ENCODE results near the gene MAST1. TPM values are rescaled to one million over a fixed set of nuclear protein-coding genes. Genes with fewer than 3 reads are reported as not detected.
A peak's percentile ranks its signal among the peaks of the same experiment; 100 is the strongest.
"Not testable (repeated sequence)": the region's sequence is repeated elsewhere in the genome, so short reads cannot be mapped to it uniquely, and the experiment has no call there.

MAST1 gene
- total RNA-seq, 5 donors from 2014 or later (not counting 1 experiment from before 2014, with no cell fraction given): 0.29 to 0.75 (median 0.43) TPM

DNA sequence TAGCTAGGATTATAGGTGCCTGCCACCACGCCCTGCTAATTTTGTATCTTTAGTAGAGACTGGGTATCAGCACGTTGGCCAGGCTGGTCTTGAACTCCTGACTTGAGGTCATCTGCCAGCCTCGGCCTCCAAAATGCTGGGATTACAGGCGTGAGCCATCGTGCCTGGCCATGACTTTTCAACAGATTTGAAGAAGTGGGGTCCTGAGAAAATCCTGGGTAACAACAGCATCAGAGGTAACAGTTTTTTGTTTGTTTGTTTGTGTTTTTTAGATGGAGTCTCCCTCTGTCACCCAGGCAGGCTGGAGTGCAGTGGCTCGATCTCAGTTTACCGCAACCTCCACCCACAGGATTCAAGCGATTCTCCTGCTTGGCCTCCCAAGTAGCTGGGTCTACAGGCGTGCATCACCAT, 43.3 kb upstream of the MAST1 start:
- Histone ChIP-seq H3K27ac (ENCODE audit: low read length) (peak overlapping the region; percentile 98), H3K4me1 (ENCODE audit: control insufficient read depth in 1 of 2, extremely low read depth in 1 of 2, insufficient read depth in 2 of 2, low read length in 2 of 2) (peaks cover 27 to 43% of the 10 kb centered on the region in 2 experiments), H3K27me3 (replicated peaks in 1 of 2; ENCODE audit: control insufficient read depth in 2 of 2, extremely low read depth in 1 of 2, insufficient read depth in 2 of 2, low read length in 1 of 2) (no peaks in the 10 kb centered on the region), H3K9me3 (no peaks in the 10 kb centered on the region), H3K36me3 (ENCODE audit: control insufficient read depth in 2 of 2, extremely low read depth in 1 of 2, insufficient read depth in 1 of 2, low read length in 1 of 2) (peaks cover 0 to 15% of the 10 kb centered on the region in 2 donors), H3K4me3 (ENCODE audit: control insufficient read depth in 1 of 2, extremely low read depth in 1 of 2, low read length in 1 of 2) (no peak overlapping the region)
- Mint-ChIP-seq H3K4me3 (peak overlapping the region; percentile 71 to 92 (median 80)), H3K27ac (peak overlapping the region; percentile 92 to 97), H3K27me3 (no peaks in the 10 kb centered on the region), H3K4me1 (peaks cover 36 to 42% (median 37%) of the 10 kb centered on the region in 3 donors), H3K36me3 (peaks cover 3% of the 10 kb centered on the region), H3K9me3 (no peaks in the 10 kb centered on the region)
- 90% methylated on average over 5 of the region's 9 CpGs for WGBS (ENCODE audit: insufficient coverage)
- ChIA-PET POLR2A (interaction anchor here (0.5 to 1.0 kb wide), 3 partner anchors 12 to 70 kb away, joined by 3 to 5 read pairs (median 3); no protein-coding TSS in a partner anchor), CTCF (interaction anchor here (0.7 to 3.8 kb wide), 8 partner anchors 8 to 118 kb away, joined by 4 to 48 read pairs (median 6); no protein-coding TSS in a partner anchor)
- ATAC-seq (replicated peaks in 1 of 4): no peak
- DNase-seq: no peak

DNA sequence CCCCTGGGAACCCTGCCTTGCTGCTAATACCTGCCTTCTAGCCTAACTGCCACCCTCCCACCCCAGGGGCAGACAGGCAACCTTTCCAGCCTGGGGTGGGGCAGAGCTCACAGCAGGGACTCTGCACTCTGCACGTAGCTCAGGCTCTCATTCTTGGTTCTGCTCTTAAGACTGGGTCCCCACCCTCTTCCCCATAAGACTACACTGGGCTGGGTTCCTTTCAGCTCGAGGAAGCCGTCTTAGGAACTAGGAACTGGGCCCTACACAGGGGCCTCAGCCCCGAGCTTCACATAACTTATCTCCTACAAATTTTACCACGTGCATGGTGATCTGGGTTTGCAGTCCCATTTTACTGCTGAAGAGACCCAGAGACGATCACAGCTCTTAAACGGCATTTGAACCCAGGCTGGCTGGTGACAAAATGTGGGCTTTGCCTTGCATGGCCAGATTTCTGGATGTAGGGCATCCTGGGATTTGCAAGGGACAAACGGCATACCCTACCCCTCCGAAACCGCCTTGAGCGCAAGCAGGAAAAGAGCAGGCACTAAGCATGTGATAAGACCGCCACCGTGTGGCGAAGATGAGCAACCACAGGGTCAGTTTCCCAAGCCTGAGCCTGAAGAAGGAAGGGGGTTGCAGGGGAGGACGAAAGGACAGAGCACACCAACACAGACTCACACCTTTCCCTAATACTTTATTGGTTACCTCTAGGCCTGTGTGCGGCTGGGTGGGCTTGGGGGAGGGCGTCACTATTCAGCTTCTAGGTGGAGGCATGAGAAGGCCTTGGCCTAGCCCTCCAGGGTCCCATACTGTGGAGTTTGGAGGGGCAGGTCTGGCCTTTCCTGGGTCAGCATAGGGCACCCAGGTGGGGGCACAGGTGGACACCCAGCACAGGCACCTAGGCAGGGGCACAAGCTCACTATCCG, 41.9 kb upstream of the MAST1 start:
- peak overlapping the region; percentile 68 to 92 (median 76) for H3K4me3 Mint-ChIP-seq
- peak; percentile 45 to 90 (median 70) for DNase-seq
- H3K9me3 Mint-ChIP-seq: no peaks in the 10 kb centered on the region
- H3K9me3 ChIP-seq: no peaks in the 10 kb centered on the region
- peak in 1 of 4 experiments; percentile 6 for ATAC-seq (replicated peaks in 1 of 4)
- no peaks in the 10 kb centered on the region for H3K27me3 ChIP-seq (replicated peaks in 1 of 2; ENCODE audit: control insufficient read depth in 2 of 2, extremely low read depth in 1 of 2, insufficient read depth in 2 of 2, low read length in 1 of 2)
- no peaks in the 10 kb centered on the region for H3K27me3 Mint-ChIP-seq
- peak overlapping the region; percentile 56 for H3K27ac ChIP-seq (ENCODE audit: low read length)
- peak overlapping the region; percentile 92 to 96 for H3K27ac Mint-ChIP-seq
- WGBS (ENCODE audit: insufficient coverage): 14% methylated on average over 10 of the region's 18 CpGs
- peaks cover 25 to 46% of the 10 kb centered on the region in 2 experiments for H3K4me1 ChIP-seq (ENCODE audit: control insufficient read depth in 1 of 2, extremely low read depth in 1 of 2, insufficient read depth in 2 of 2, low read length in 2 of 2)
- peak overlapping the region; percentile 33 to 35 for H3K4me3 ChIP-seq (ENCODE audit: control insufficient read depth in 1 of 2, extremely low read depth in 1 of 2, low read length in 1 of 2)
- ChIA-PET POLR2A (interaction anchor here (0.6 to 1.2 kb wide), 5 partner anchors 14 to 30 kb away, joined by 3 to 6 read pairs (median 4); no protein-coding TSS in a partner anchor), CTCF (interaction anchor here (0.6 to 3.8 kb wide), 17 partner anchors 15 to 80 kb away, joined by 3 to 48 read pairs (median 7); partner anchors contain the start of genes GET3 (in 1 of the 2) and TNPO2 (in 1 of the 2))
- H3K36me3 Mint-ChIP-seq: peaks cover 3% of the 10 kb centered on the region
- H3K4me1 Mint-ChIP-seq: peaks cover 37 to 40% (median 38%) of the 10 kb centered on the region in 3 donors
- H3K36me3 ChIP-seq (ENCODE audit: control insufficient read depth in 2 of 2, extremely low read depth in 1 of 2, insufficient read depth in 1 of 2, low read length in 1 of 2): peaks cover 0 to 21% of the 10 kb centered on the region in 2 donors

DNA sequence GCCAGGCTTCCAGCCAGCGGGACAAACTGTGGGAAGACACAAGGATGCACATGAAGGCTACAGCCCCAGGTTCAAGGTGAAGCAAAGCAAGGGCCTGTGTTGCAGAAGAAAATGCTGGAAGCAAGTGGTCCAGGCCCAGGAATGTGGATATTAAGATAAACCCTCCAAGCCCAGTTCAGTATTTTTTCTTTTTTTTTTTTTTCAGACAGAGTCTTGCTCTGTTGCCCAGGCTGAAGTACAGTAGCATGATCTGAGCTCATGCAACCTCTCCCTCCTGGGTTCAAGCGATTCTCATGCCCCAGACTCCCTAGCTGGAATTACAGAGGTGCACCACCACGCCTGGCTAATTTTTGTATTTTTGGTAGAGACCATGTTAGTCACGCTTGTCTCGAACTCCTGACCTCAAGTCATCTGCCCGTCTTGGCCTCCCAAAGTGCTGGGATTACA, 41.2 kb upstream of the MAST1 start:
- H3K9me3 Mint-ChIP-seq: no peaks in the 10 kb centered on the region
- H3K36me3 Mint-ChIP-seq: peaks cover 3% of the 10 kb centered on the region
- H3K27me3 ChIP-seq (replicated peaks in 1 of 2; ENCODE audit: control insufficient read depth in 2 of 2, extremely low read depth in 1 of 2, insufficient read depth in 2 of 2, low read length in 1 of 2): no peaks in the 10 kb centered on the region
- H3K4me3 Mint-ChIP-seq: peak overlapping the region in 1 of 3 donors; percentile 92
- peaks cover 0 to 21% of the 10 kb centered on the region in 2 donors for H3K36me3 ChIP-seq (ENCODE audit: control insufficient read depth in 2 of 2, extremely low read depth in 1 of 2, insufficient read depth in 1 of 2, low read length in 1 of 2)
- 100% methylated on average over 1 of the region's 6 CpGs for WGBS (ENCODE audit: insufficient coverage)
- DNase-seq (no peak), ATAC-seq (replicated peaks in 1 of 4) (no peak)
- ChIA-PET CTCF (interaction anchor here (0.6 to 3.8 kb wide), 9 partner anchors 9 to 121 kb away, joined by 3 to 48 read pairs (median 7); partner anchors contain the start of genes GET3 (in 1 of the 2) and RNASEH2A (in 1 of the 2)), POLR2A (no interaction called here)
- H3K27ac Mint-ChIP-seq: no peak overlapping the region
- H3K4me1 ChIP-seq (ENCODE audit: control insufficient read depth in 1 of 2, extremely low read depth in 1 of 2, insufficient read depth in 2 of 2, low read length in 2 of 2): peaks cover 25 to 51% of the 10 kb centered on the region in 2 experiments
- no peaks in the 10 kb centered on the region for H3K27me3 Mint-ChIP-seq
- H3K9me3 ChIP-seq: no peaks in the 10 kb centered on the region
- peaks cover 35 to 42% (median 39%) of the 10 kb centered on the region in 3 donors for H3K4me1 Mint-ChIP-seq
- H3K4me3 ChIP-seq (ENCODE audit: control insufficient read depth in 1 of 2, extremely low read depth in 1 of 2, low read length in 1 of 2): no peak overlapping the region
- H3K27ac ChIP-seq (ENCODE audit: low read length): no peak overlapping the region

DNA sequence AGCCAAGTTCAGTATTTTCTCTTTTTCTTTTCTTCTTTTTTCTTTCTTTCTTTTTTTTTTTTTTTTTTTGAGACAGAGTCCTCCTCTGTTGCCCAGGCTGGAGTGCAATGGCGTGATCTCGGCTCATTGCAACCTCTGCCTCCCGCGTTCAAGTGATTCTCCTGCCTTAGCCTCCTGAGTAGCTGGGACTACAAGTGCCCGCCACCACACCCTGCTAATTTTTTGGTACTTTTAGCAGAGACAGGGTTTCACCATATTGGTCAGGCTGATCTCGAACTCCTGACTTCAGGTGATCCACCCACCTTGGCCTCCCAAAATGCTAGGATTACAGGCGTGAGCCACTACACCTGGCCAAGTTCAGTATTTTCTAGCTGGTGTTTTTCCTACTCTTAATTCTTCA, 40.7 kb upstream of the MAST1 start:
- H3K36me3 ChIP-seq (ENCODE audit: control insufficient read depth in 2 of 2, extremely low read depth in 1 of 2, insufficient read depth in 1 of 2, low read length in 1 of 2): peaks cover 0 to 21% of the 10 kb centered on the region in 2 donors
- H3K27ac ChIP-seq (ENCODE audit: low read length); H3K9me3 ChIP-seq; H3K27ac Mint-ChIP-seq; H3K36me3 Mint-ChIP-seq; H3K27me3 ChIP-seq (replicated peaks in 1 of 2; ENCODE audit: control insufficient read depth in 2 of 2, extremely low read depth in 1 of 2, insufficient read depth in 2 of 2, low read length in 1 of 2); H3K27me3 Mint-ChIP-seq; H3K4me3 ChIP-seq (ENCODE audit: control insufficient read depth in 1 of 2, extremely low read depth in 1 of 2, low read length in 1 of 2); H3K9me3 Mint-ChIP-seq; DNase-seq; POLR2A ChIA-PET; ATAC-seq (replicated peaks in 1 of 4): not testable (repeated sequence)
- peaks cover 39 to 46% (median 44%) of the 10 kb centered on the region in 3 donors for H3K4me1 Mint-ChIP-seq
- peak overlapping the region in 1 of 3 donors; percentile 92 for H3K4me3 Mint-ChIP-seq
- peaks cover 25 to 56% of the 10 kb centered on the region in 2 experiments for H3K4me1 ChIP-seq (ENCODE audit: control insufficient read depth in 1 of 2, extremely low read depth in 1 of 2, insufficient read depth in 2 of 2, low read length in 2 of 2)
- CTCF ChIA-PET: interaction anchor here (0.6 to 3.8 kb wide), 9 partner anchors 8 to 153 kb away, joined by 3 to 48 read pairs (median 5); partner anchors contain the start of gene RNASEH2A (in 1 of the 2)
- WGBS (ENCODE audit: insufficient coverage): 93% methylated on average over 3 of the region's 7 CpGs

DNA sequence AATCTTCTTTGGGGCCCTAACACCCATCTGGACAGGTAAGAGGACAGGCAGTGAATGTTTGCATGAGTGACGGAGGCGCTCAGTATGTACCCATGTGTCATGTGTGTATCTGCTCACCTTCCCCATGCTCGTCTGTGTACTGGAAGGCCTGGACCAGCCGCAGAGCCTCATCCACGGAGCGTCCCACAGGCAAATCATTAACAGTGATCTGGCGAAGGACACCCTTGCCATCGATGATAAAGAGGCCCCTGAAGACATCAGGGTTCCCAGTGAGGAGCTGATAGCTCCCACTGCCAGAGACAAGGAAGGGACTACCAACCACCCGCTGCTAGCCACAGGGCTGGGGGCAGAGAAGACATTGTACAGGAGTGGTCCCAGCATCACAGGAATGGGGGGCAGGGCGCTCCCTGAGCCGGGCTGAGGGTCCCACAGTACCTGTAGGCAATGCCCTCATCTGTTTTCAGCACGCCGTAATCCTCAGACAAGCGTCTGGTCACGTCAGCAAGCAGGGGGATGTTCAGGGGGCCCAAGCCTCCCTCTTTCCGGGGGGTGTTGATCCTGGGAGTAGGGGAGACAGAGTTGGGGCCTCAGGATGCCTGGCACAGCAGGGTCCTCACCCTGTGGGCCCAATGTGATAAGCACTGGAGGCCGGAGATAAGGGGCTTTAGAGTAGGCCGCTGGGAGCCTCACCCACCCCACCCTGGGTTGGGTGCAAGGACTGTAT, 38.4 kb upstream of the MAST1 start:
- 94% methylated on average over 14 of the region's 18 CpGs for WGBS (ENCODE audit: insufficient coverage)
- ChIA-PET CTCF (interaction anchor here (0.6 to 1.4 kb wide), 5 partner anchors 24 to 74 kb away, joined by 3 to 6 read pairs (median 5); no protein-coding TSS in a partner anchor), POLR2A (interaction anchor here (0.6 to 0.7 kb wide), 4 partner anchors 8 to 117 kb away, joined by 3 read pairs; no protein-coding TSS in a partner anchor)
- DNase-seq: no peak
- H3K27ac ChIP-seq (ENCODE audit: low read length): peak overlapping the region; percentile 18
- H3K27me3 Mint-ChIP-seq: no peaks in the 10 kb centered on the region
- peaks cover 15 to 44% of the 10 kb centered on the region in 2 experiments for H3K4me1 ChIP-seq (ENCODE audit: control insufficient read depth in 1 of 2, extremely low read depth in 1 of 2, insufficient read depth in 2 of 2, low read length in 2 of 2)
- no peaks in the 10 kb centered on the region for H3K27me3 ChIP-seq (replicated peaks in 1 of 2; ENCODE audit: control insufficient read depth in 2 of 2, extremely low read depth in 1 of 2, insufficient read depth in 2 of 2, low read length in 1 of 2)
- H3K36me3 ChIP-seq (ENCODE audit: control insufficient read depth in 2 of 2, extremely low read depth in 1 of 2, insufficient read depth in 1 of 2, low read length in 1 of 2): peaks cover 0 to 21% of the 10 kb centered on the region in 2 donors
- H3K4me3 Mint-ChIP-seq: peak overlapping the region; percentile 86 to 87 (median 86)
- no peak for ATAC-seq (replicated peaks in 1 of 4)
- peaks cover 3% of the 10 kb centered on the region for H3K36me3 Mint-ChIP-seq
- no peaks in the 10 kb centered on the region for H3K9me3 ChIP-seq
- peaks cover 30 to 38% (median 36%) of the 10 kb centered on the region in 3 donors for H3K4me1 Mint-ChIP-seq
- peak overlapping the region; percentile 76 to 85 for H3K27ac Mint-ChIP-seq
- peak overlapping the region in 1 of 2 donors; percentile 96 for H3K4me3 ChIP-seq (ENCODE audit: control insufficient read depth in 1 of 2, extremely low read depth in 1 of 2, low read length in 1 of 2)
- H3K9me3 Mint-ChIP-seq: no peaks in the 10 kb centered on the region

Data from T-cell (primary cell).